ENCODE results near the gene UBE2G2. TPM values are rescaled to one million over a fixed set of nuclear protein-coding genes. Genes with fewer than 3 reads are reported as not detected.

Gene UBE2G2
- total RNA-seq, 1 experiment from 2014 or later, result 212 TPM

GRCh38 chr21:44780767-44781459 lies 20.7 kb downstream of the UBE2G2 start:
- intact Hi-C loops (cut with micrococcal nuclease; ENCODE audit: unreplicated experiment), result no loop called here
- CTCF ChIA-PET, result no interaction called here

GRCh38 chr21:44780137-44780502 lies 21.5 kb downstream of the UBE2G2 start:
- H3K27me3 ChIP-seq (replicated peaks; ENCODE audit: insufficient read depth, low read depth, low read length, poor library complexity), result no peaks in the 10 kb centered on the region
- peak overlapping the region; percentile 64 for H3K27ac ChIP-seq (ENCODE audit: low read depth, low read length, poor library complexity, severe bottlenecking)
- no peak for DNase-seq (ENCODE audit: low spot score)
- no TSS peak for BruUV-seq (replicated peaks)
- ChIA-PET POLR2A (ENCODE audit: low non-redundant PET) (interaction anchor here (0.6 kb wide), 1 partner anchor 91 kb away, joined by 6 read pairs; no protein-coding TSS in a partner anchor), CTCF (no interaction called here)
- H3K4me1 ChIP-seq (ENCODE audit: insufficient read depth, low read length, poor library complexity, severe bottlenecking), result peaks cover 29% of the 10 kb centered on the region
- no peaks in the 10 kb centered on the region for H3K9me3 ChIP-seq (ENCODE audit: low read depth, low read length, poor library complexity, severe bottlenecking)
- no peak for TF ChIP-seq EZH2 (IDR thresholded peaks at IDR 0.05; ENCODE audit: borderline replicate concordance, low read depth, low read length, poor library complexity, severe bottlenecking)
- TF ChIP-seq CTCF (conservative IDR thresholded peaks at IDR 0.05; ENCODE audit: low read depth, low read length), result no peak
- intact Hi-C loops (cut with micrococcal nuclease; ENCODE audit: unreplicated experiment), result no loop called here
- H3K36me3 ChIP-seq (ENCODE audit: insufficient read depth, low read length, poor library complexity, severe bottlenecking), result peaks cover 51% of the 10 kb centered on the region
- H3K4me3 ChIP-seq (ENCODE audit: low read depth, low read length, poor library complexity, severe bottlenecking), result no peak overlapping the region

More at GRCh38 chr21:44780767-44781459, 20.7 kb downstream of the UBE2G2 start:
- Histone ChIP-seq H3K36me3 (ENCODE audit: insufficient read depth, low read length, poor library complexity, severe bottlenecking) (peaks cover 44% of the 10 kb centered on the region), H3K27me3 (replicated peaks; ENCODE audit: insufficient read depth, low read depth, low read length, poor library complexity) (no peaks in the 10 kb centered on the region), H3K4me1 (ENCODE audit: insufficient read depth, low read length, poor library complexity, severe bottlenecking) (peaks cover 36% of the 10 kb centered on the region), H3K4me3 (ENCODE audit: low read depth, low read length, poor library complexity, severe bottlenecking) (no peak overlapping the region), H3K27ac (ENCODE audit: low read depth, low read length, poor library complexity, severe bottlenecking) (peak overlapping the region; percentile 64), H3K9me3 (ENCODE audit: low read depth, low read length, poor library complexity, severe bottlenecking) (no peaks in the 10 kb centered on the region)
- no TSS peak for BruUV-seq (replicated peaks)
- POLR2A ChIA-PET (ENCODE audit: low non-redundant PET), result interaction anchor here (0.5 to 0.6 kb wide), 2 partner anchors 25 to 90 kb away, joined by 6 to 9 read pairs; no protein-coding TSS in a partner anchor
- DNase-seq (ENCODE audit: low spot score), result no peak
- TF ChIP-seq EZH2 (IDR thresholded peaks at IDR 0.05; ENCODE audit: borderline replicate concordance, low read depth, low read length, poor library complexity, severe bottlenecking), result no peak
- TF ChIP-seq CTCF (conservative IDR thresholded peaks at IDR 0.05; ENCODE audit: low read depth, low read length), result no peak

- POLR2A ChIA-PET (ENCODE audit: low non-redundant PET), result no interaction called here
- CTCF ChIA-PET, result no interaction called here
- peak; percentile 52 for DNase-seq (ENCODE audit: low spot score)
- Histone ChIP-seq H3K4me1 (ENCODE audit: insufficient read depth, low read length, poor library complexity, severe bottlenecking) (peaks cover 29% of the 10 kb centered on the region), H3K27ac (ENCODE audit: low read depth, low read length, poor library complexity, severe bottlenecking) (peak overlapping the region; percentile 64), H3K9me3 (ENCODE audit: low read depth, low read length, poor library complexity, severe bottlenecking) (no peaks in the 10 kb centered on the region), H3K36me3 (ENCODE audit: insufficient read depth, low read length, poor library complexity, severe bottlenecking) (peaks cover 51% of the 10 kb centered on the region), H3K4me3 (ENCODE audit: low read depth, low read length, poor library complexity, severe bottlenecking) (no peak overlapping the region), H3K27me3 (replicated peaks; ENCODE audit: insufficient read depth, low read depth, low read length, poor library complexity) (no peaks in the 10 kb centered on the region)
- TF ChIP-seq CTCF (conservative IDR thresholded peaks at IDR 0.05; ENCODE audit: low read depth, low read length) (no peak), EZH2 (IDR thresholded peaks at IDR 0.05; ENCODE audit: borderline replicate concordance, low read depth, low read length, poor library complexity, severe bottlenecking) (no peak)
- BruUV-seq (replicated peaks), result no TSS peak
- intact Hi-C loops (cut with micrococcal nuclease; ENCODE audit: unreplicated experiment), result no loop called here
These were observed 22.0 kb downstream of the UBE2G2 start for GRCh38 chr21:44779417-44780136.

All from A673 (cell line).